GM10266 (cell line): ENCODE results near the gene RGL1.

Source experiments
- DNase-seq: peaks from one replicate; pipeline ENCODE4 v3.0.0; 2012; ENCODE audit errors: extremely low spot score
- CTCF ChIP-seq: IDR thresholded peaks from 2 replicates; pipeline ENCODE4 v1.5.1; 2012; ENCODE audit warnings: mild to moderate bottlenecking, low read depth; ENCODE audit not compliant: control insufficient read depth, insufficient read depth; ENCODE audit errors: missing control alignments

The RGL1 gene

GRCh38 chr1:183881387-183882131 lies 76.6 kb downstream of the RGL1 start:
- TF ChIP-seq CTCF, result no peak
- no peak for DNase-seq

- TF ChIP-seq CTCF, result no peak
- DNase-seq, result no peak
These were observed 77.6 kb downstream of the RGL1 start for GRCh38 chr1:183882335-183883167.

- no peak for DNase-seq
- TF ChIP-seq CTCF, result no peak
These were observed 78.7 kb downstream of the RGL1 start for GRCh38 chr1:183883623-183884022.

GRCh38 chr1:183884526-183884925 lies 79.6 kb downstream of the RGL1 start:
- no peak for TF ChIP-seq CTCF

GRCh38 chr1:183885142-183885735 lies 80.3 kb downstream of the RGL1 start:
- TF ChIP-seq CTCF, result no peak
- no peak for DNase-seq

More at GRCh38 chr1:183884526-183884925, 79.6 kb downstream of the RGL1 start:
- no peak for DNase-seq

- no peak for DNase-seq
- TF ChIP-seq CTCF, result no peak
These were observed 81.3 kb downstream of the RGL1 start for GRCh38 chr1:183886083-183886828.
